ENCODE measurements around the gene HCK.

DNA sequence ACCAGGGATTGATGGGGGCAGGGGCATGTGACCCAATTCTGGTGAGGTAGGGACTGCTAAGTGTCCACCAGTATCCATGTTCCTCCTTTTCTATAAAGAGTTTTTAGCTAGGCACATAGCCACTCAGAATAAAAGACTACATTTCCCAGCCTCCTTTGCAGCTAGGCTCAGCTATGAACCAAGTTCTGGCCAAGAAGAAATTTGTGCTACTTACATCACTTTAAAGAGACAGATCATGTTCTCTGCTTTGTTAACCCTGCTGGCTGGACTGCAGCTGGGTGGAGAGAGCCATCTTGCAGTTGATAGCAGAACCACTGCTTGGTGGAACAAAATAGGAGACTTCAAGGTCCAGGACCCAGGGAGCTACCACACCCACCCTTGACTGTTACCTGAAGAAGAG, 47.1 kb upstream of the HCK start:
- TF ChIP-seq, protein P1, sequence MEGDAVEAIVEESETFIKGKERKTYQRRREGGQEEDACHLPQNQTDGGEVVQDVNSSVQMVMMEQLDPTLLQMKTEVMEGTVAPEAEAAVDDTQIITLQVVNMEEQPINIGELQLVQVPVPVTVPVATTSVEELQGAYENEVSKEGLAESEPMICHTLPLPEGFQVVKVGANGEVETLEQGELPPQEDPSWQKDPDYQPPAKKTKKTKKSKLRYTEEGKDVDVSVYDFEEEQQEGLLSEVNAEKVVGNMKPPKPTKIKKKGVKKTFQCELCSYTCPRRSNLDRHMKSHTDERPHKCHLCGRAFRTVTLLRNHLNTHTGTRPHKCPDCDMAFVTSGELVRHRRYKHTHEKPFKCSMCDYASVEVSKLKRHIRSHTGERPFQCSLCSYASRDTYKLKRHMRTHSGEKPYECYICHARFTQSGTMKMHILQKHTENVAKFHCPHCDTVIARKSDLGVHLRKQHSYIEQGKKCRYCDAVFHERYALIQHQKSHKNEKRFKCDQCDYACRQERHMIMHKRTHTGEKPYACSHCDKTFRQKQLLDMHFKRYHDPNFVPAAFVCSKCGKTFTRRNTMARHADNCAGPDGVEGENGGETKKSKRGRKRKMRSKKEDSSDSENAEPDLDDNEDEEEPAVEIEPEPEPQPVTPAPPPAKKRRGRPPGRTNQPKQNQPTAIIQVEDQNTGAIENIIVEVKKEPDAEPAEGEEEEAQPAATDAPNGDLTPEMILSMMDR (IDR thresholded peaks at IDR 0.05) = no peak
- TF ChIP-seq POLR2A (IDR thresholded peaks at IDR 0.05) = no peak

All from ovary (tissue), 3 donors.